Left cardiac atrium (tissue), 4 donors: Measurements from ENCODE around the gene CFB. TPM values are rescaled to one million over a fixed set of nuclear protein-coding genes. Genes with fewer than 3 reads are reported as not detected.
A peak's percentile ranks its signal among the peaks of the same experiment; 100 is the strongest.
"Not testable (repeated sequence)": the region's sequence is repeated elsewhere in the genome, so short reads cannot be mapped to it uniquely, and the experiment has no call there.

ENCODE experiments used
- ATAC-seq, 2 donors: fragments of 200-7000 bp; cut with Tn5 transposase; one replicate each; pipeline ENCODE4 v1.9.1; 2020; ENCODE audit warnings: mild to moderate bottlenecking in 2 of 2, moderate library complexity in 2 of 2
- DNase-seq: peaks from one replicate; pipeline ENCODE4 v3.0.0-alpha.2; 2020
- intact Hi-C, 2 donors: fragments of 100-400 bp; cut with DNase I; formaldehyde crosslinking; loops; one replicate each; pipeline versions ENCODE4 v1.14.1 to v1.15.1; 2022 to 2023
- total RNA-seq, 2 donors: library from RNA; stranded (reverse); fragmentation: NEBNext Ultra II Directional; extraction: Animal tissue kit (Norgen Biotek cat#: 25700); gene quantifications; one replicate each; pipeline ENCODE4 v1.2.1, GENCODE V29; 2021
- donor health status: DM: no; HTN: yes; CAD: no.
- donor health status: DM: no; HTN: yes; CAD: no; lungs with severe emphysema.
- donor health status: DM: yes; HTN: yes; CAD: no.
- donor health status: Dilated cardiomyopathy.

The CFB gene
- total RNA-seq, 2 donors from 2014 or later, result 50.3 to 113 TPM

GRCh38 chr6:31966997-31967925, 21.4 kb downstream of the CFB start:
- intact Hi-C loops, result no loop called here

GRCh38 chr6:31967926-31968320, 22.0 kb downstream of the CFB start:
- DNase-seq (no peak), ATAC-seq (no peak)
- intact Hi-C loops, result no loop called here

More at GRCh38 chr6:31966997-31967925, 21.4 kb downstream of the CFB start:
- ATAC-seq (no peak), DNase-seq (no peak)

- ATAC-seq (no peak), DNase-seq (no peak)
- intact Hi-C loops, result no loop called here
These were observed 22.4 kb downstream of the CFB start for GRCh38 chr6:31968326-31968725.

DNA sequence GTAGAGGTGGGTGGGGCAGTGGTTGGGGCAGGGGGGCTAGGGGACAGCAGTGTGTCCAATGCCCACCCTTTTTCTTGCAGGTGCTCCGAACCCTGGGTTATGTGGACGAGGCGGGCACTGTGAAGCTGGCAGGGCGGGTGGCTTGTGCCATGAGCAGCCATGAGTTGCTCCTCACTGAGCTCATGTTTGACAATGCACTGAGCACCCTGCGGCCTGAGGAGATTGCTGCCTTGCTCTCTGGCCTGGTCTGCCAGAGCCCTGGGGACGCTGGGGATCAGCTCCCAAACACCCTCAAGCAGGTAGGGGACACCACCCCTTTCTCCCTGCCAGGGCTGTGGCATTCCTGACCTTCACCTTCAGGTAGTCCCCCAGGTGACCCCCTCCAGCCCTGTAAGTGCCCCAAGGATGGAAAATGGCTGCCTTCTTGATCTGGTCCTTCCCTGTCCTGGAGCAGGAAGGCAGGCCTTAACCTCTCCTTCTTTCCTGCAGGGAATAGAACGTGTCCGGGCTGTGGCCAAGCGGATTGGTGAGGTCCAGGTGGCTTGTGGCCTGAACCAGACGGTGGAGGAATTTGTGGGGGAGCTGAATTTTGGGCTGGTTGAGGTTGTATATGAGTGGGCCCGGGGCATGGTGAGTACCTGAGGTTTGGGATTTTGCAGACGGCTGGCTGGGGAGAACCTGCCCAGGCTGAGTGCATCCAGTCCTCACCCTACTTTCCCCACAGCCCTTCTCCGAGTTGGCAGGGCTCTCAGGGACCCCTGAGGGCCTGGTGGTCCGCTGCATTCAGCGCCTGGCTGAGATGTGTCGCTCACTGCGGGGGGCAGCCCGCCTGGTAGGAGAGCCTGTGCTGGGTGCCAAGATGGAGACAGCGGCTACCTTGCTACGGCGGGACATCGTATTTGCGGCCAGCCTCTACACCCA, 23.2 kb downstream of the CFB start:
- no peak for ATAC-seq
- intact Hi-C loops, result no loop called here
- no peak for DNase-seq

DNA sequence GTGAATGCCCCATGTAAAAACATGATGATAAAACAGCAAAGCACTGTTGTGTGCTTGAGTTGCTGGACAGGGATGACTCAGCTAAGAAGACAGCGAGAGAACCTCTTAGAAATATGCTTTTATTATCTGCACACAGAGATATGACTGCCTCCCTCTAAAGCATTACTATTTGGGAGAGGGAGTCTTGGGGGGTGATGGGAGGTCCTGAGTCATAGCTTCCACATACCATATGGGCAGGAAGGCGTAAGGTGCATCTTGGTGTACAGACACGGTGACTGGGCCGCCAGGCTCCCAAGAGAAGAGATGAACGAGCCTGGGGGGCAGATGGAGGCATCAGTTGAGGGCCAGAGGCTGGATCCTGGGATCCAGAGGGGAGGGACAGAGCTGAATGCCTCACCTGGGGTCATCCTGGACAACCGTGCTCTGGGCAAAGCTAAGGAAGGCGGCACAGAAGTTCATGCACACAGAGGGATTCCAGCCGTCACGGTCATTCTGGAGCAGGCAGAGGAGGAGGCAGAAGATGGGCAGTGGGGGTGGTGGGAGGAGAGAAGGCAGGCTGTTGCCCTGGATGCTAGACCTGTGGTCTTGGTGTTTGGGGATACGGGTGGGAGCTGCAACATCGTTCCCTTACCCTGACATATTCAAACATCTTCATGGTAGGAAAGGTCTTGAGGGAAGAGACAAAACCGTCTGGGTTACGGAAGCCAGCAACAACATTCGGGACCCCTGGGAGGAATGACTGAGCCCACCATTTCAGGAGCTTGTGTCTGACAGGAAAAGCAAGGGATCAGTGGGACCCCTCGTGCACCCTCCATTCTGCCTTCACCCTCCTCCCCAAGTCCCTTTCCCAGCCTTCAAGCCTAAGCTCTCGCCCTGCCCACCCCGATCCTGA, 24.1 kb downstream of the CFB start:
- intact Hi-C loops, result no loop called here
- DNase-seq (no peak), ATAC-seq (no peak)

DNA sequence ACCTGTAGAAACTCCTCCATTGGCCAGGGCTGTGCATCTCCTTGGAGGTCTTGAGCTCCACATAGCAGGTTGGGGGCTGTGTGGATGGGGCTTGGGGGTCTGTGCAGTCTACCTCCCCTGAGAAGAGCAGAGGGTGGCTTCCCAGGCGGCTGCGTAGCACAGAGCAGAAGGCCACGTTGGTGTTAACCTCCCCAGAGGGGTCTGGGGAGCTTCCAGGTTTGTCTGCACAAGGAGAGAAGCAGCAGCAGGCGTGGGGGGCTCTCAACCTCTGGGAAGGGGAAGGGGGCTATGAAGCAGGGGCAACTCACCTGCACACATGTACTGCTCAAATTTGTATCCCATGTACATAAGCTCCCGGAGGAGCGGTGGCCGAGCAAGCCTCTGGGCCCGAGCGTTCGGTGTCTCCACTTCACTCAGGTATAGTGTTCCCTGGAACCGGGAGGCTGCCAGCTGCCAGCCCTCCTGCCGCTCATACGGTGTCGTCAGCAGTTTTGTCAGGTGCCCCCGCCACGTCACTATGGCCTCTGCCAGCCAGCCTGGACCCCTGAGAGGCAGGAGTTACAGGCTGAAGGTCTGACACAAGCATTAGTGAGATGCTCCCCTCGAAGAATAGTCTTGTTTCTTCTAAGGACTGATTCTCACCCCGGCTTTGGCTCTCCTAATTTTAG, 24.8 kb downstream of the CFB start:
- no peak for ATAC-seq
- DNase-seq, result no peak
- intact Hi-C loops, result no loop called here

GRCh38 chr6:31971279-31971992, 25.5 kb downstream of the CFB start:
- peak; percentile 1 to 2 for ATAC-seq
- intact Hi-C loops, result no loop called here
- no peak for DNase-seq

- ATAC-seq, result peak; percentile 94 to 97
- DNase-seq, result peak; percentile 97
- intact Hi-C loops, result no loop called here
These were observed 26.3 kb downstream of the CFB start, which contains the start of gene DXO for GRCh38 chr6:31971993-31972708. TSS of gene DXO (minus strand) at chr6:31972138. CDS start at chr6:31971675, 463 bp downstream.

DNA sequence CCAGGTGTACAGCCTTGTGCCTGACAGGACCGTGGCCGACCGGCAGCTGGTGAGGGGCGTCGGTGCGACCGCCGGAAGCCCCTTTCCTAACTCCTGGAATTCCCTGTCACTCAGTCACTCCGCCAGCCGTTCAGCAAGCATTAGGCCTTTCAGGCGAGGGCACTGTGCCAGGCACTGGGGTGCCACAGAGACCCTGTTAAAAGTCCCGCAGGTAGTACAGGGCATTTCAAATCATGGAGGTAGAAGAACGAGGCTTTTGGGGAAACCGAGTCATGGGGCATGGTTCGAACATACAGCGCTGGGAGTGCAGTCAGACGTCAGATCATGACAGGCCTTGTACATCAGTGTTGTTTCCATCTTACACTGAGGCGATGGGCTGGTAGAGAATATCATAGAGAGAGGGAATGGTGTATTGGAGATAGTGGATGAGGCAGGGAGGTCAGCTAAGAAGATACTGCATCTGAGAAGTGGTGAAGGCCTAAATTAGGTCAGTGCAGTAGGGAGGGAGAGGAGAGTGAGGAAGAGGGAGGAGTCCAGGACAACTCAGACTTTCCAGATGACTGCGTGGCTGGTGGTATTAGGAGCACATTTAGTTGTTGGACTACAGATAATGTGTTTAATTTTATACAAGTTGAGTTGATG, 26.9 kb downstream of the CFB start:
- intact Hi-C loops, result no loop called here
- ATAC-seq, result peak in 1 of 2 donors; percentile 33

DNA sequence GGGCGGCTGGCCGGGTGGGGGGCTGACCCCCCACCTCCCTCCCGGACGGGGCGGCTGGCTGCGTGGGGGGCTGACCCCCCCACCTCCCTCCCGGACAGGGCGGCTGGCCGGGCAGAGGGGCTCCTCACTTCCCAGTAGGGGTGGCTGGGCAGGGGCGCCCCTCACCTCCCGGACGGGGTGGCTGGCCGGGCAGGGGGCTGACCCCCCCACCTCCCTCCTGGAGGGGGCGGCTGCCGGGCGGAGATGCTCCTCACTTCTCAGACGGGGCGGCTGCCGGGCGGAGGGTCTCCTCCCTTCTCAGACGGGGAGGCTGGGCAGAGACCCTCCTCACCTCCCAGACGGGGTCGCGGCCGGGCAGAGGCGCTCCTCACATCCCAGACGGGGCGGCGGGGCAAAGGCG, 30.2 kb downstream of the CFB start:
- intact Hi-C loops, DNase-seq, ATAC-seq: not testable (repeated sequence)

More for the DNA sequence above, 26.9 kb downstream of the CFB start:
- peak; percentile 32 for DNase-seq

GRCh38 chr6:31977816-31978431, 32.0 kb downstream of the CFB start:
- ATAC-seq, result no peak
- no peak for DNase-seq
- intact Hi-C loops, result no loop called here

DNA sequence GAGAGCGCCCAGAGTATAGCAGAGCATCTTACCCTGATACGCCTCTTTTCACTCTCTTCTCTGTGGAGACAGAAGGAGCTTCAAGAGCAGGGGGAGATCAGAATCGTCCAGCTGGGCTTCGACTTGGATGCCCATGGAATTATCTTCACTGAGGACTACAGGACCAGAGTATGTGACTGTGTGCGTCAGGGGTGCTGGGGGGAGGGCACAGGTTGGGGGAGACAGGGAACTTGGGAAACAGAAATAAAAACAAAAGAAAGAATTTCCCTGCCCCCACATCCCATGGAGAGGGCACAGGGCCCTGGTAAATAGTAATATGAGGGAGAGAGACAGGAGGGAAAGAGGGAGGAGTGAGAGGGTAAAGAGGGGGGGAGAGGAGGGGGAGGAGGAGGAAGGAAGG, 32.9 kb downstream of the CFB start:
- no peak for ATAC-seq
- intact Hi-C loops, result no loop called here
- no peak for DNase-seq

DNA sequence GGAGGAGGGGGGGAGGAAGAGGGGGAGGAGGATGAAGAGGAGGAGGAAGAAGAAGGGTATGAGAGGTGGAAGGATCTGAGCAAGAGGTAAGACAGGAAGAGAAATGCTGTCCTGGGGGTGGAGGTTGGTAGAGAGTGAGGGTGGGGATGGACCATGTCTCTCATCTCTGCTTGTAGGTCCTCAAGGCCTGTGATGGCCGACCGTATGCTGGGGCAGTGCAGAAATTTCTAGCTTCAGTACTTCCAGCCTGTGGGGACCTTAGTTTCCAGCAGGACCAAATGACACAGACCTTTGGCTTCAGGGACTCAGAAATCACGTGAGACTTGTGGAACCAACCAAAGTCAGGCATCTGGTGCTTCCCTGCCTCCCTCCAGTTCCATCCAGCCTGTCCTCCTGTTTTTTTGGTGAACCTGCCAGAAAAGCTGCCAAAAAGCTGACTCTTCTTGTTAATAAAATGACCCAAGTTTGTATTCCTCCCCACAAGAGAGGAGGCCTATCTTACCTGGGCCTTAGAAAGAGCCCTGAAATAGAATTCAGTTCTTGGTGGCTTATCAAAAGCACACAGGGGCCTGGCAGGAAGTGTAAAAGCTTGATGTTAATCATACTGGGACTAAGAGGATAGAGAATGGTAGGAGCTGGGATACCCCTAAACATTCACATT, 33.5 kb downstream of the CFB start:
- intact Hi-C loops, result no loop called here
- ATAC-seq (no peak), DNase-seq (no peak)

DNA sequence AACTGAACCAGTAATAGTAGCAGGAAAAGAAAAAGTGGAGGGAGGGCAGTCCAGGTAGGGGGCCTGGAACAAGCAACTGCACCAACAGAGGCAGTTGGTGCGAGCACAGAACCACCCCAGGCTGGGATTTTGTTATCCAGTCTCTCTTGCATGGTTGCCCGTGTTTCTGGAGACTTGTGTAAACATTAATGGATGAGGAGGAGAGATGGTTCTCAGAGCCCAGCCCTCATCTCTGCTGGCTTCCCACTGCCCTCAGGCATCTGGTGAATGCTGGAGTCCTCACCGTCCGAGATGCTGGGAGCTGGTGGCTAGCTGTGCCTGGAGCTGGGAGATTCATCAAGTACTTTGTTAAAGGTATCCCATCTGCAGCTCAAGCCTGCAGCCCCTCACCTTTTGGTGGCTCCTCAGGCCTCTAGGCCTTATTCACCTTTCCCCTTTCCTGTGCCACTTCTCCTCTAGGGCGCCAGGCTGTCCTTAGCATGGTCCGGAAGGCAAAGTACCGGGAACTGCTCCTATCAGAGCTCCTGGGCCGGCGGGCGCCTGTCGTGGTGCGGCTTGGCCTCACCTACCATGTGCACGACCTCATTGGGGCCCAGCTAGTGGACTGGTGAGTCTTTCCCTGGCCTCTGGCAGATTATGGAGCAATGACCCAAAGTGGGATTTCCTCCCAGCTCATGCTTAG, 34.4 kb downstream of the CFB start:
- DNase-seq, result peak; percentile 18
- intact Hi-C loops, ATAC-seq: not testable (repeated sequence)

- peak in 1 of 2 donors; percentile 35 for ATAC-seq
- intact Hi-C loops, DNase-seq: not testable (repeated sequence)
These were observed 35.1 kb downstream of the CFB start for GRCh38 chr6:31980998-31981397.
